Jurkat, Clone E6-1 (cell line): ENCODE results near the gene C3orf85. TPM values are rescaled to one million over a fixed set of nuclear protein-coding genes. Genes with fewer than 3 reads are reported as not detected.
A peak's percentile ranks its signal among the peaks of the same experiment; 100 is the strongest.
"Not testable (repeated sequence)": the region's sequence is repeated elsewhere in the genome, so short reads cannot be mapped to it uniquely, and the experiment has no call there.

Experiments
- DNase-seq: peaks from one replicate; pipeline ENCODE4 v3.0.0-alpha.2; 2011; ENCODE audit warnings: low read depth, low spot score
- H3K4me3 ChIP-seq: 2 replicates; pipeline ENCODE4 v1.5.1; 2011; ENCODE audit warnings: mild to moderate bottlenecking, low read length, control low read depth, moderate library complexity
- polyA plus RNA-seq: library from polyadenylated mRNA; unstranded; fragments of >200 nt; gene quantifications from one replicate; pipeline ENCODE4 v1.2.1, GENCODE V29; 2012; ENCODE audit warnings: missing spikeins; ENCODE audit not compliant: insufficient read length, insufficient read depth

The C3orf85 gene, protein sequence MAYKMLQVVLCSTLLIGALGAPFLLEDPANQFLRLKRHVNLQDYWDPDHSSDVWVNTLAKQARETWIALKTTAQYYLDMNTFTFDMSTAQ
- polyA plus RNA-seq, result not detected

- no peak within 1 kb of the TSS for H3K4me3 ChIP-seq
- DNase-seq, result no peak
These were observed at the start of gene C3orf85 for GRCh38 chr3:109136523-109136922. Gene C3orf85, plus strand, starts transcription at chr3:109136719. Its CDS starts 129 bp downstream, at chr3:109136848.

GRCh38 chr3:109089265-109089664 is 47.3 kb upstream of the C3orf85 start:
- no peak for DNase-seq

DNA sequence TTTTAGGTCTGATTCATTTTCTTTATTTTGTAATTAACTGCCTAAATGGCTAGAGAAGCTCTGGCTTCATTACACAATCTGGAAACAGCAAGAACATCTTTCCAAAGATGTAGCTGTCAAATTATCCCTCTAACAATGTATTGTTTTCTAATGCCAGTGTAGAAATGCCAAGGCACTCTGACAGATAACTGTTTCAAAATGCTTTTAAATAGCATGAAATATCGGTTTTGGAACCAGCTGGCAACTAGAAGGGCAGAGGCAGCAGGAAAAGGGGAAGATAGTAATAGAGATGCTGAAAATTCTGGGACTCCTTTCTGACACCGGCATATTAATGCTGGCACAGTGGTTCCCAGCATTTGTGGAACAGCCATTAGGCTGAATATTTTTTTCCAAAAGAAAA is 44.7 kb upstream of the C3orf85 start:
- no peak overlapping the region for H3K4me3 ChIP-seq
- DNase-seq, result no peak

More at GRCh38 chr3:109089265-109089664, 47.3 kb upstream of the C3orf85 start:
- no peak overlapping the region for H3K4me3 ChIP-seq

DNA sequence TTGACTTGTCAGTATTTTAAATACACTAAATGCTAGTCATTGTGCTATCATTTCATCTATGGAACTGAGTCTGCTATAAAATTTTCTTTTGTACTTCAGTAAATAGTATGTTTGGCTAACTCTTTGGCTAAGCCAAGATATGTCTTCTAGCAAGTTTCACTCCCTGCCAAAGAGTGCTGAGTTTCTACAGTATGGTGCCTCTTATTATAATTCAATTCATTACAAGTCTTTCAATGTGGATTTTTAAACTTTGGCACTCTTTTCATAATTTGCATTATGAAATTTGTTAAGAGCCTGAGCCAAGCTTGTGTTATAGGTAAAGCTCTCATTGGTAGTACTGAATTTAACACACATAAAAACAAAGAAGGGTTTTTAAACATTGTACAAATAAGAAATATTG is 43.0 kb upstream of the C3orf85 start:
- no peak overlapping the region for H3K4me3 ChIP-seq
- no peak for DNase-seq

- DNase-seq, result no peak
These were observed 41.4 kb upstream of the C3orf85 start for GRCh38 chr3:109095166-109095565.

GRCh38 chr3:109098079-109098644 is 38.4 kb upstream of the C3orf85 start:
- H3K4me3 ChIP-seq, result no peak overlapping the region
- peak; percentile 9 for DNase-seq

More at GRCh38 chr3:109095166-109095565, 41.4 kb upstream of the C3orf85 start:
- no peak overlapping the region for H3K4me3 ChIP-seq

DNA sequence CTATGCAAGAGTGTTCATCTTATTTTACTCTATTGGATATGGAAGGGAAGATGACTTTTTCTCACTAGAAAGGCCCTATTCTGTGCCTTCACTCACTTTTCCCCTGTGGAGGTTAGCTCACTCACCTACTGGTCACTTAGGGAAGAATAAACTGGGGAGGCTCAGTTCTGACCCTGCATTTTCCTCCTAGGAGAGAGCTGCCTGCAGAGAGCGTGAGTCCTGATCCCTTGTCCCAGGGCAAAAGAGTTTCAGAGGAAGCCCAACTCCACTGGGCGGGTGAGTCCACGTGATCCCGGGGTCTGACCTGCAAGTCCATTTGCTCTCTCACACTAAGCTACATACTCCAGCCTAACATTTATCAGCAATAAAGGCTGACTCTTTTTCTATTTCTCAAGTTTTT is 26.9 kb upstream of the C3orf85 start:
- no peak for DNase-seq
- no peak overlapping the region for H3K4me3 ChIP-seq

GRCh38 chr3:109112946-109113760 is 23.4 kb upstream of the C3orf85 start:
- H3K4me3 ChIP-seq, result no peak overlapping the region
- no peak for DNase-seq

- H3K4me3 ChIP-seq, result no peak overlapping the region
- DNase-seq, result no peak
These were observed 21.8 kb upstream of the C3orf85 start for GRCh38 chr3:109114746-109115145.

GRCh38 chr3:109115451-109115850 is 21.1 kb upstream of the C3orf85 start:
- no peak for DNase-seq
- no peak overlapping the region for H3K4me3 ChIP-seq

- H3K4me3 ChIP-seq, result no peak overlapping the region
- no peak for DNase-seq
These were observed 20.5 kb upstream of the C3orf85 start for GRCh38 chr3:109116031-109116430.

GRCh38 chr3:109117939-109118338 is 18.6 kb upstream of the C3orf85 start, which contains the start of gene MORC1:
Gene MORC1, minus strand, starts transcription at chr3:109118134. Its CDS starts 75 bp downstream, at chr3:109118059.
- no peak within 1 kb of the TSS for H3K4me3 ChIP-seq
- DNase-seq, result no peak

DNA sequence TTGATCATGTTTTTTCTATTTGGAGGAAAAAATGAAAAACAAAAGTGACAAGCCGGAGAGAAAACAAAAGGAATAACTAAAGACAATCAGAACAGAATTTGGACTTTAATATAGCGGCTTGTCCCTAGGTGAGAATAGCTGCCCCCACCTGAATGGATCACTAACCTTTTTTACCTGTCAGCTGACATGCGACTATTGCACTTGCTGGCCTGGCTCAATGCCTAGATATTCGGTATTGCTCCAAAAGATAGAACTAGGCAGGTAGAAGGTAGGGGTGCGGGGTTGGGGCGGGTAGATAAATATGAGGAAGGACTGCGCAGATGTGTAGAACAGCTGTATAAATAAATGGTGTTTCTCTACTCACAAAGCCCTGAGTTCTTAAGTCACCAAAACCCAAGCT is 17.9 kb upstream of the C3orf85 start:
- DNase-seq, result no peak
- H3K4me3 ChIP-seq, result no peak overlapping the region

DNA sequence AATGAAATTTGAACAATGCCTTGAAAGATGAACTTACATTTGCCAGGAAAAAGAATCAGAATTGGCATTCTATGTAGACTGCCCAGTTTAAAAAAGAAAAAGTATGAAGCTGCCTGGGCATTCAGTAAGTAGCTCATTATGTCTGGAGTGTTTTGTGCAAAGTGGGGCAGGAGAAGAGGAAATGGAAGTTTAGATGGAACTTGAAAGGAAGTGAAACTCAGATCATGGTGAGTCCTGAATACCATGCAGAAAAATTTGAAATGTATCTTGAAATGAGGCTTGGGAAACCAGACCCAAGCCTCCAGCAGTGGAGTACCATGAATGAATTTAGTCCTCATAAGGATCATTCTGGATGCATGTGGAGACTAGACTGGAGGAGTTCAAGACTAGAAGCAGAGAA is 13.8 kb upstream of the C3orf85 start:
- no peak overlapping the region for H3K4me3 ChIP-seq
- no peak for DNase-seq

DNA sequence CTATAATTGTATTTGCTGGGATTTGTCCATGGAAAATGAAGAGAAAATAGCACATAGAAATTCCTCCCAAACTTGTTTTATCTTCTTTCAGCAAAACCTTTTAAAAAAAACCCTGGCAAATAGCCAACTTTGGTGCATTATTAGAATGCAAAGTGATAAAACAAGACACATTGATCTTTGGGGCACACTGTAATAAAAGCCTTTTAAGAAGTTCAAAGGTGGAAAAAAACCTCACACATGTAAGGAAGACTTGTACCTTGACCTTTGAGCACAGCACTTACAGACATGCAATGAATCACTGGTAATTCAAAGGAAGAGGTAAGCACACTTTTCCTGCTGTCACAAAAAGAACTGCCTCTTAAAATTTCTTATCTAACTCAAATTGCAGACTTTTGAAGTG is 10.6 kb upstream of the C3orf85 start:
- no peak for DNase-seq
- no peak overlapping the region for H3K4me3 ChIP-seq

- no peak for DNase-seq
These were observed 9.0 kb upstream of the C3orf85 start for GRCh38 chr3:109127553-109127952.

GRCh38 chr3:109131276-109131675 is 5.2 kb upstream of the C3orf85 start:
- no peak for DNase-seq
- H3K4me3 ChIP-seq, result no peak overlapping the region

More at GRCh38 chr3:109127553-109127952, 9.0 kb upstream of the C3orf85 start:
- no peak overlapping the region for H3K4me3 ChIP-seq

DNA sequence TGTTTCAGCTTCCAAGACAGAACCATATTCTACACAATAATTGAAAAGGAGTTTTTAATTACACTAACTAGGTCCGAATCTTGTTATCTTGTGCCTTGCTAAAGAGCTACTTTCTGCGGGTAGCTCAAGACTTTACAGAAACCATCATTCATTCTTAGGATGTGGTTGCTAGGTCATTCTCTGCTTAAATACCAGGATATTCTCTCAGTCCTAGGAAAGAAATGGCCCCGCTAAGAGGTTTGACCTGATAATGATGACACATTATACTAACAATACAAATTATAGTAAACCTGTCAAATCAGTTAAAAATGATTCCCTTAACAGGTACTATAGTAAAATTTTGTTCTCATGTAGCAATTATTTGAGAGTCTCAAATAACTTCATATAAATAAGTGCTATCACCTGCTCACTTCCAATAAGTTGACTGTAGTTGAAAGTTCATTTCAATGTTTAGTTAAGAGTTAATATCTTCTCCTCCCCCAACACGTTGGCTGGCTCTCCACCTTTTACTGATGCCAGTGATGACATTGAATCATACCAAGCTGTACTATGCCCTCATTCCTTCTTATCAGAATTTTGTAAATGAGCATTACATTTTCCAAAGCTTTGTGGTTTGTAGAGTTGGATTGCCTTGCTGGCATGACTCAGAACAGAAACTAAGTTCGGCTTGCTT is 3.6 kb upstream of the C3orf85 start:
- DNase-seq, result no peak

GRCh38 chr3:109133474-109133816 is 3.1 kb upstream of the C3orf85 start:
- DNase-seq, H3K4me3 ChIP-seq: not testable (repeated sequence)

More for the DNA sequence above, 3.6 kb upstream of the C3orf85 start:
- H3K4me3 ChIP-seq, result no peak overlapping the region

DNA sequence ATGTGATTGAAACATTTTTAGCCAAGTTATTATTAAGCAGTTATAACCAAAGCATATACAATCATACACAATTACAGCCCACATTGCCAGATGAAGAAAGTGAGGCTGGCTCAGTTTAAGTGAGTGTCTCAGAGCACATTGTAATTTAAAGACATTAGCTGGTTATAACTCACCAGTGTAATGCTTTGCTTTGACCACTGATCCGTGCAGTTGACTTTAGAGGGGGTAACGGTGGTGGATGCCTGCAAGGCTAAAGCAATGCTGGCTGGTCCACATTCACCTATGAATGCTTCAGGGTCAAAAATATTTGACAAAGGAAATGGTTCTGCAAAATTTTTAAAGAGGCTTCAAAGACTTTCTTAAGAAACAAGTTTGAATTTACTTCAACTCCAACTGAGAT is 1.2 kb downstream of the C3orf85 start:
- DNase-seq, result no peak
- H3K4me3 ChIP-seq, result no peak overlapping the region
